ENCODE measurements around the gene GIMAP4. TPM values are rescaled to one million over a fixed set of nuclear protein-coding genes. Genes with fewer than 3 reads are reported as not detected.

Gene GIMAP4
- total and polyA plus RNA-seq, 2 donors (not counting 1 experiment from before 2014, with no cell fraction given) = 0.27 to 0.66 TPM

DNA sequence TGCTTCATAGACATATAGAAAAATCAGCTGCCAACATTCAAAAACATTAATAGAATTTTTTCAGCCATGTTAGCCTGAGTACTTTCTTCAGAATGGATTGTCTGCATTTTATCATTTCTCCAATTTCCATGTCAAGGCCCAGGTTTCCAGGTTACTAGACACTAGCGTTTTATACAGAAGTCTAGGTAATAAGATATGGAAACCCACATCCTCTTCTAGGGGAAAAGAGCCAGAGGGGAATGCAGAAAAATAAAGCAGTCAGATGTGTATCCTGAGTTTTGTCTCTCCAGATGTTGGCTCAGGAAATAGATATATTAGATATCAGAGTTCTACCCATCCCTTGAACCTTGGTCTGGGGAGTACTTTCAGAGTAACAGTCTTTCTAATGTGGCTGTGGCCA is 20.4 kb downstream of the GIMAP4 start:
- no CpG with 5 or more reads among the region's 1 CpG for WGBS (ENCODE audit: insufficient coverage)
- H3K9me3 ChIP-seq (ENCODE audit: control extremely low read depth in 1 of 3, control insufficient read depth in 2 of 3, insufficient read depth in 1 of 3, low read length in 2 of 3) = no peaks in the 10 kb centered on the region
- H3K36me3 ChIP-seq (replicated peaks in 1 of 2; ENCODE audit: control extremely low read depth in 1 of 2, control insufficient read depth in 1 of 2, extremely low read depth in 1 of 2, insufficient read depth in 2 of 2, low read length in 1 of 2) = no peaks in the 10 kb centered on the region
- TF ChIP-seq EZH2 (IDR thresholded peaks at IDR 0.05; ENCODE audit: borderline replicate concordance, insufficient read depth, low read depth, low read length, poor library complexity, severe bottlenecking) = no peak
- TF ChIP-seq, protein P1, sequence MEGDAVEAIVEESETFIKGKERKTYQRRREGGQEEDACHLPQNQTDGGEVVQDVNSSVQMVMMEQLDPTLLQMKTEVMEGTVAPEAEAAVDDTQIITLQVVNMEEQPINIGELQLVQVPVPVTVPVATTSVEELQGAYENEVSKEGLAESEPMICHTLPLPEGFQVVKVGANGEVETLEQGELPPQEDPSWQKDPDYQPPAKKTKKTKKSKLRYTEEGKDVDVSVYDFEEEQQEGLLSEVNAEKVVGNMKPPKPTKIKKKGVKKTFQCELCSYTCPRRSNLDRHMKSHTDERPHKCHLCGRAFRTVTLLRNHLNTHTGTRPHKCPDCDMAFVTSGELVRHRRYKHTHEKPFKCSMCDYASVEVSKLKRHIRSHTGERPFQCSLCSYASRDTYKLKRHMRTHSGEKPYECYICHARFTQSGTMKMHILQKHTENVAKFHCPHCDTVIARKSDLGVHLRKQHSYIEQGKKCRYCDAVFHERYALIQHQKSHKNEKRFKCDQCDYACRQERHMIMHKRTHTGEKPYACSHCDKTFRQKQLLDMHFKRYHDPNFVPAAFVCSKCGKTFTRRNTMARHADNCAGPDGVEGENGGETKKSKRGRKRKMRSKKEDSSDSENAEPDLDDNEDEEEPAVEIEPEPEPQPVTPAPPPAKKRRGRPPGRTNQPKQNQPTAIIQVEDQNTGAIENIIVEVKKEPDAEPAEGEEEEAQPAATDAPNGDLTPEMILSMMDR (IDR thresholded peaks at IDR 0.05) = no peak
- no peak overlapping the region for H2AFZ ChIP-seq (ENCODE audit: insufficient read depth, low read depth, low read length, poor library complexity, severe bottlenecking)
- H3K4me1 Mint-ChIP-seq = peaks cover 5% of the 10 kb centered on the region
- no peak overlapping the region for H3K9ac ChIP-seq (ENCODE audit: low read length)
- intact Hi-C loops (cut with micrococcal nuclease) = no loop called here
- POLR2A ChIA-PET = no interaction called here
- ATAC-seq (ENCODE audit: low read depth) = no peak
- H3K27ac Mint-ChIP-seq = no peak overlapping the region
- no peak overlapping the region for H3K4me2 ChIP-seq (replicated peaks; ENCODE audit: low read depth, low read length, poor library complexity, severe bottlenecking)
- peaks cover 11% of the 10 kb centered on the region for H3K27me3 Mint-ChIP-seq
- DNase-seq = no peak
- H3K4me1 ChIP-seq (ENCODE audit: control insufficient read depth in 2 of 2, insufficient read depth in 2 of 2, low read length in 2 of 2) = no peaks in the 10 kb centered on the region
- H4K20me1 ChIP-seq (ENCODE audit: control insufficient read depth, insufficient read depth, low read length, poor library complexity, severe bottlenecking) = no peaks in the 10 kb centered on the region
- CTCF ChIA-PET = no interaction called here
- no peak overlapping the region for H3K4me3 ChIP-seq (ENCODE audit: control extremely low read depth in 1 of 5, extremely low read depth in 1 of 5, insufficient read depth in 1 of 5, low read depth in 2 of 5, low read length in 4 of 5)
- no peaks in the 10 kb centered on the region for H3K27me3 ChIP-seq (replicated peaks in 1 of 4; ENCODE audit: control extremely low read depth in 1 of 4, control insufficient read depth in 3 of 4, insufficient read depth in 4 of 4, low read length in 3 of 4)
- H3K9me3 Mint-ChIP-seq (ENCODE audit: insufficient read depth) = peaks cover 6% of the 10 kb centered on the region
- H3K79me2 ChIP-seq (ENCODE audit: control insufficient read depth, insufficient read depth, low read length) = no peaks in the 10 kb centered on the region
- no peak overlapping the region for H3K27ac ChIP-seq (ENCODE audit: low read length in 2 of 2)
- H3K4me3 Mint-ChIP-seq = no peak overlapping the region

GRCh38 chr7:150594805-150595204 is 27.6 kb downstream of the GIMAP4 start:
- Histone ChIP-seq H3K9ac (ENCODE audit: low read length) (no peak overlapping the region), H3K36me3 (replicated peaks in 1 of 2; ENCODE audit: control extremely low read depth in 1 of 2, control insufficient read depth in 1 of 2, extremely low read depth in 1 of 2, insufficient read depth in 2 of 2, low read length in 1 of 2) (no peaks in the 10 kb centered on the region), H3K4me3 (ENCODE audit: control extremely low read depth in 1 of 5, extremely low read depth in 1 of 5, insufficient read depth in 1 of 5, low read depth in 2 of 5, low read length in 4 of 5) (no peak overlapping the region), H4K20me1 (ENCODE audit: control insufficient read depth, insufficient read depth, low read length, poor library complexity, severe bottlenecking) (no peaks in the 10 kb centered on the region), H3K27ac (ENCODE audit: low read length in 2 of 2) (no peak overlapping the region), H3K9me3 (ENCODE audit: control extremely low read depth in 1 of 3, control insufficient read depth in 2 of 3, insufficient read depth in 1 of 3, low read length in 2 of 3) (peaks cover 0 to 19% (median 3%) of the 10 kb centered on the region in 3 donors), H3K4me1 (ENCODE audit: control insufficient read depth in 2 of 2, insufficient read depth in 2 of 2, low read length in 2 of 2) (no peaks in the 10 kb centered on the region), H3K4me2 (replicated peaks; ENCODE audit: low read depth, low read length, poor library complexity, severe bottlenecking) (no peak overlapping the region), H3K79me2 (ENCODE audit: control insufficient read depth, insufficient read depth, low read length) (no peaks in the 10 kb centered on the region), H3K27me3 (replicated peaks in 1 of 4; ENCODE audit: control extremely low read depth in 1 of 4, control insufficient read depth in 3 of 4, insufficient read depth in 4 of 4, low read length in 3 of 4) (peaks cover 0 to 4% (median 0%) of the 10 kb centered on the region in 4 experiments), H2AFZ (ENCODE audit: insufficient read depth, low read depth, low read length, poor library complexity, severe bottlenecking) (no peak overlapping the region)
- Mint-ChIP-seq H3K4me3 (no peak overlapping the region), H3K9me3 (ENCODE audit: insufficient read depth) (peaks cover 12% of the 10 kb centered on the region), H3K27me3 (peaks cover 24% of the 10 kb centered on the region), H3K27ac (no peak overlapping the region), H3K4me1 (no peaks in the 10 kb centered on the region)
- ATAC-seq (ENCODE audit: low read depth) (no peak), DNase-seq (no peak)
- ChIA-PET POLR2A (no interaction called here), CTCF (no interaction called here)
- no peak for TF ChIP-seq EZH2 (IDR thresholded peaks at IDR 0.05; ENCODE audit: borderline replicate concordance, insufficient read depth, low read depth, low read length, poor library complexity, severe bottlenecking)
- TF ChIP-seq, protein P1 (IDR thresholded peaks at IDR 0.05) = no peak
- 87% methylated on average over 2 of the region's 2 CpGs for WGBS (ENCODE audit: insufficient coverage)
- intact Hi-C loops (cut with micrococcal nuclease) = no loop called here
